T-helper 22 cell (primary cell): ENCODE data around the gene NPHP3.

Experiments used
- DNase-seq: peaks from one replicate; pipeline ENCODE4 v3.0.0-alpha.2; 2020; ENCODE audit warnings: low read depth

The NPHP3 gene

DNA sequence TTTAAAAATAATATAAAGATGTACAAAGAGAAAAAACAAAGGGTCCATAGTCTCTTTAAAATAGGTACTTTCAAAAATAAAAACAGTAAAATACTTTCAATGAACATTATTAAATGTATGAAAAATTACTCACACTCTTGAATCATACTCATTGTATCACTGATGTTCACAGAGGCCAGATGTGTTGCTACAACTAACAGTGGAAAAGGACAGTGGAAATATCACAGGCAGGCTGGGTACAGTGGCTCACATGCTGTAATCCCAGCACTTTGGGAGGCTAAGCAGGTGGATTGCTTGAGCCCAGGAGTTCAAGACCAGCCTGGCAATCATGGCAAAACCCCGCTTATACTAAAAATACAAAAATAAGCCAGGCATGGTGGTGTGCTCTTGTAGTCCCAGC is 26.8 kb downstream of the NPHP3 start:
- no peak for DNase-seq

- no peak for DNase-seq
Observed at GRCh38 chr3:132694991-132695390, 27.2 kb downstream of the NPHP3 start.

- no peak for DNase-seq
Observed at GRCh38 chr3:132690040-132690439, 32.2 kb downstream of the NPHP3 start.

DNA sequence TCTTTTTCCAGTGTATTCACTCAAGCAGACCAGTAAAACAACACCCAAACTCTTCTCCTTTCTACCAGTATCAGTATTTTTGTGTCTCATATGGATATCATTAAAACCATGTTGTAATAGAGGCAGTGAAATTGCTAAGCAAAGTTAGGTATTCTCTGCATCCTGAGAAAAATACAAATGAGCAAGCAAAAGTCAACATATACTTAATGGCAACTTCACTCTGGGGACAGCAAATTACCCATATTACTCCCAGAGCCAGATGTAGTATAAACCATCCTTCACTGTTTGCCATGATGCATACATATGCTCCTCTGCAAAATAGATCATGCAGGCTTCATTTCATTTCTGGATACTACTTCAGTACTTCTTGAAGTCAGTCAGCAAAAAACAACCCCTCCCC is 40.0 kb downstream of the NPHP3 start:
- DNase-seq = no peak

- DNase-seq = no peak
Observed at GRCh38 chr3:132681421-132681820, 40.8 kb downstream of the NPHP3 start.

GRCh38 chr3:132679911-132680310 is 42.3 kb downstream of the NPHP3 start:
- no peak for DNase-seq

DNA sequence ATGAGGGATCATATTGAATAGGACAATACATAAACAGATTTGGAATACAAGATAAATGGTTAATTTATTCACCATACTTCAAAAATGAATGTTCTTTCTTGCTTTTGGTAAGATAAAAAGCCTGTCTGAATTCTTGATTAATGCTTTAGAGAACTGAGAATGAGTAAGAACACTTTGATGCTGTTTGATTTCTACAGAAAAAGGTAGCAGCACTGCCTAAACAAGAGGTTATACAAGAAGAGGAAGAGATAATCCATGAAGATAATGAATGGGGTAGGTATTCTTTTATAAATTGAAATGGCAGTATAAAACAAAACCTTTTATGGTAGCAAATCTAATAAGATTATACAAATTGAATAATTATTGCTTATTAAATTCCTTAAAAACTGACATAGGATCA is 46.8 kb downstream of the NPHP3 start:
- DNase-seq = no peak

- DNase-seq = no peak
Observed at GRCh38 chr3:132669256-132669777, 52.9 kb downstream of the NPHP3 start.

DNA sequence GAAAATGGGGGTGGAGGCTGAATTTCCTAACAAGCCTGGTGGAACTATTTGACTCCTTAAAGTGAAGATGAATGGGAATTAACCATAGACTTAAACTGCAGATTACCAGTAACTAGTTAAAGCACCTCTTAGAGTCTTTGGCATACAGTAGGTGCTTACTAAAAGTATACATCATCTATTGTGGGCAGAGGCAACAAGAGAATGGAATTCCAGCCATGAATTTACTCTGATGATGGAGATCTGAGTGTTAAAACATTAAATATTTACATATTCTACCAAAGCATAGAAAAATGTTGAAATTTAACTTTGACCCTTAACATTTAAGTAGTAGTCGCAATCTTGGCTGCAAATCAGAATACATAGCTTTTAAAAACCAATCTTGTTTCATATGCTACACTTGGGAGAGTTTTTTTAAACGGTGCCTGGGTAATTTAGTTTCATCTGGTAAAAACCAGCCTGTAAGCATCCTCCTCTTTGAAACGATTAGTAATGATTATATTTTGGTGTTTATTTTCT is 56.9 kb downstream of the NPHP3 start:
- DNase-seq = no peak

GRCh38 chr3:132662212-132662611 is 60.0 kb downstream of the NPHP3 start:
- no peak for DNase-seq

DNA sequence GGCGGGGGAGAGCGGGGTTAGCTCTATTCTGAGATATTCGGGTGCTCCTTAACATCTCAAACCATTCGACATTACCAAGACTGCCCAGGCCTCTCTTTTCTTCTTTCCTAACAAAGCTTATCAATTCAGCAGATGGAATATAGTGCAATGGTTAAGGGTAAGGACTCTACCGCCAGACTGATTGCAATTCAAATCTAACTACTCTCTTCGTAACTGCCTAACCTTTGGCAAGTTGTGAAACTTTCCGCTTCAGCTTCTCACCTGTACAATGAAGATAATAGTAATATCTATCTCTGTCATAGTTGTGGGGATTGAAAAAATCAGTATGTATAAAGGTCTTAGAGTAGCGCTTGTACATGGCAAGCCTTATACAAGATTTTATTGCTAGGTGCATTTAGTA is 61.1 kb downstream of the NPHP3 start:
- DNase-seq = no peak

- no peak for DNase-seq
Observed at GRCh38 chr3:132660811-132661070, 61.5 kb downstream of the NPHP3 start.

DNA sequence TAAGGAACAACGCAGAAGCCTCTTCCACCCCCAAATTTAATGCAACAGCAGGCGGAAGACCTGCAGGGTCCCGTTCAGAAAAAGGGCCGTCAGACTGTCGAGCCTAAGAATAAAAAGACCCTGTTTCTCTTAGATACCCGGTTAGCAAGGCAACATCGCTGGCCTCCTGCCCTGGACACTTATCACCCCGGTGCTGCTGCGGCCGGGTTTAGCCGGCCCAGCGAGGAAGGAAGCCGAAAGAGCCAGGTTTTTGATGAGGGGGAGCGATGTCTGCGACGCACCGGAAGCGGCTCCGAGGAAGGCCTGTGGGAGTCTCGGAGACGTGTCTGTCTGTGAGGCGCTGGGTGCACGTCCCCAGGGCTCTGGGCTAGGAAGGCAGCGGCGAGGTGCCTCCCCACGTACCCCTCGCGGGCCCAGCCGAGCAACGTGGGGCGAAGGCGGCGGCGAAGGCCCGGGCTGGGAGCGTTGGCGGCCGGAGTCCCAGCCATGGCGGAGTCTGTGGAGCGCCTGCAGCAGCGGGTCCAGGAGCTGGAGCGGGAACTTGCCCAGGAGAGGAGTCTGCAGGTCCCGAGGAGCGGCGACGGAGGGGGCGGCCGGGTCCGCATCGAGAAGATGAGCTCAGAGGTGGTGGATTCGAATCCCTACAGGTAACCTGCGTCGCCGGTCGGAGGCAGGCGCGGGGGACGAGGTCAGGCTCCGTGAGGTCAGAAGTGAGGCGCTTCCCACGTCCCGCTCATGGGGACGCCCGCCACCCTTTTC is 62.0 kb downstream of the NPHP3 start, which contains the start of gene UBA5:
UBA5 (plus strand) TSS at position 278 of the 759 bp plus-strand sequence; CDS start at position 487, 209 bp downstream.
- peak; percentile 50 for DNase-seq

- DNase-seq = no peak
Observed at GRCh38 chr3:132659365-132660051, 62.7 kb downstream of the NPHP3 start, which contains the start of gene ACAD11. Gene ACAD11, minus strand, starts transcription at chr3:132659809. Its CDS starts 58 bp downstream, at chr3:132659751.

DNA sequence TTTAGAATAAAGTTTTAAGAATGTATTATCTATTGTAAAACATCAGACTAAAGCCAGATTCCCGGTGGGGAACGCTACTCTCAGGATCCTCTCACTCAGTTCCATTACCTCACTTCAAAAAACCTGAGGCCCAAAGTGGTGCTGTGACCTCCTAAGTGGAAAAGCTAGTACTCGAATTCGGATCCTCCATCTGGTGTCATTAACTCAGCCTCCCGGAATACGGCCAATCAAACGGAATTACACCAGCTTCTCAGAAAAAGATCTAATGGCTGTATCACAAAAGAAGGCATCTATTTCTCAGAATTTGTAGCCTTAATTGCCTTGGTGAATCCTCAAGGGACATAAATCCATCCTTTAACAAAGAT is 63.2 kb downstream of the NPHP3 start:
- no peak for DNase-seq

GRCh38 chr3:132657869-132658747 is 64.1 kb downstream of the NPHP3 start:
- DNase-seq = no peak

DNA sequence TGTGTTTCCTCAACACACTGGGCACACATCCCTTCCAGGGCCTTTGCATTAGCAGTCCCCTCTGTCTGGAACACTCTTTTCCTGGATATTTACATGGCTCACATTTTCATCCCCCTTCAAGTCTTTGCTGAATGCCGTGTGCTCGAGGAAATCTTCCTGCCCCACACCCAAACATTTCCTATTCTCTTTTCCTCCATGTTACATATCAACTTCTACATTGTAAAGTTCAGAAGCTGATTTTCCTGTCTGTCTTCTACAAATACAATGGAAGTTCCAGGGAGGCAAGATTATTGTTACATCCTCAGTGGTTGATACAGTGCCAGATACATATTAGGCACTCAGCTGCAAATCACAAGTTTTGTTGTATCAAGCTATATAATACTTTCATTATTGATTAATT is 66.7 kb downstream of the NPHP3 start:
- no peak for DNase-seq

GRCh38 chr3:132654721-132655120 is 67.5 kb downstream of the NPHP3 start:
- DNase-seq = no peak

- no peak for DNase-seq
Observed at GRCh38 chr3:132654190-132654589, 68.0 kb downstream of the NPHP3 start.

- DNase-seq = no peak
Observed at GRCh38 chr3:132652640-132653270, 69.5 kb downstream of the NPHP3 start.

DNA sequence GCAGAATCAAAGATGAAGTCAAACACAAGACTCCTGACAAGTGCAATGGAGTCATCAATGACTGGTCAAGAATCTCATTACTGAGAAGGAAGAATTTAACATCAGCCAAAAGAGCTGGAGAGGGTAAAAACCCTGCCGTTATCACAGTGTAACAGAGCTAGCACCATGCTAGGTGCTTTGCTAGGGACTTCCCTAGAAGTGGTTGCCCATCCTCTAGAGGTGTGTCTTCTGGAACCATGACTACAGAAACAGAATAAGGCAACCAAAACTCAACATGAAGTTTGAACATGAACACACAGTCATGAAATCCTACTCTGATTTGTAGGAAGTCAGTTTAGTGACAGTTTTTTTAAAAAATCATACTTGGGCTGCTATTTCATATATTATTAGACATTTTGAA is 72.1 kb downstream of the NPHP3 start:
- DNase-seq = no peak

GRCh38 chr3:132645058-132645457 is 77.2 kb downstream of the NPHP3 start:
- no peak for DNase-seq
